Esophagus squamous epithelium (tissue), 5 donors: Measurements from ENCODE around the gene TLK1. TPM values are rescaled to one million over a fixed set of nuclear protein-coding genes. Genes with fewer than 3 reads are reported as not detected.

Experiments
- DNase-seq: peaks from one replicate; lab custom pipeline; 2025; lab: John Stamatoyannopoulos, UW
- H3K27ac ChIP-seq, 4 donors: fragments of 200-600 bp; sonication (generic); one replicate each; pipeline ENCODE4 v1.5.1; 2016 to 2019; ENCODE audit warnings: mild to moderate bottlenecking in 1 of 4
- H3K27me3 ChIP-seq, 4 donors: fragments of 200-600 bp; sonication (generic); 1 replicate in 3 of 4; 2 replicates in 1 of 4; pipeline versions ENCODE4 v1.5.1 to v1.6.0; 2017 to 2021; ENCODE audit warnings: antibody characterized with exemption in 1 of 4
- H3K36me3 ChIP-seq, 3 donors: fragments of 200-600 bp; sonication (generic); one replicate each; pipeline ENCODE4 v1.5.1; 2016 to 2019
- H3K4me1 ChIP-seq, 3 donors: fragments of 200-600 bp; sonication (generic); one replicate each; pipeline ENCODE4 v1.5.1; 2017 to 2019
- H3K4me3 ChIP-seq, 4 donors: fragments of 200-600 bp; sonication (generic); 1 replicate in 3 of 4; 2 replicates in 1 of 4; pipeline ENCODE4 v1.5.1; 2016 to 2019; ENCODE audit warnings: mild to moderate bottlenecking in 2 of 4, moderate library complexity in 1 of 4
- H3K9me3 ChIP-seq, 3 donors: fragments of 200-600 bp; sonication (generic); one replicate each; pipeline ENCODE4 v1.5.1; 2016 to 2019
- CTCF ChIP-seq, 6 experiments: fragments of 450-650 bp in 4 of 6; fragments of 200-600 bp in 2 of 6; sonication (generic) in 2 of 6; IDR thresholded peaks; one replicate each; pipeline ENCODE4 v1.5.1; 2016 to 2019; ENCODE audit warnings: antibody characterized with exemption in 6 of 6, mild to moderate bottlenecking in 4 of 6, moderate library complexity in 4 of 6
- POLR2A ChIP-seq, 4 donors: fragments of 450-650 bp; IDR thresholded peaks; one replicate each; pipeline ENCODE4 v1.6.1; 2017; ENCODE audit warnings: antibody characterized with exemption in 4 of 4, mild to moderate bottlenecking in 4 of 4, moderate library complexity in 3 of 4
- WGBS, 2 donors: methylation state at CpG; one replicate each; pipeline ENCODE4 v1.1.5; 2018; 5-methylcytosine and 5-hydroxymethylcytosine counted together
- intact Hi-C: fragments of 100-400 bp; cut with DNase I; formaldehyde crosslinking; loops from one replicate; pipeline ENCODE4 v1.15.0; 2022
- total RNA-seq, 4 donors: library from RNA; depleted of rRNA; stranded (reverse); fragments of >200 nt; gene quantifications; one replicate each; pipeline ENCODE4 v1.1.0, GENCODE V29; 2016
- donor health status: DM: yes; HTN: yes; CAD: no.

TLK1 gene
- total RNA-seq, 4 donors from 2014 or later, result 11.1 to 24.5 (median 20.0) TPM

- no peak overlapping the region for H3K4me3 ChIP-seq
- peaks cover 0 to 6% (median 0%) of the 10 kb centered on the region in 3 donors for H3K4me1 ChIP-seq
- H3K36me3 ChIP-seq, result peaks cover 0 to 13% (median 0%) of the 10 kb centered on the region in 3 donors
- TF ChIP-seq POLR2A (IDR thresholded peaks at IDR 0.05) (no peak), CTCF (IDR thresholded peaks at IDR 0.05) (no peak)
- no peaks in the 10 kb centered on the region for H3K9me3 ChIP-seq
- intact Hi-C loops, result no loop called here
- no peak for DNase-seq
- WGBS, 2 donors, result 83 to 93% methylated on average over 5 to 6 of the region's 6 CpGs
- no peak overlapping the region for H3K27ac ChIP-seq
- no peaks in the 10 kb centered on the region for H3K27me3 ChIP-seq
Measured at GRCh38 chr2:170943596-170943995, 217.1 kb downstream of the TLK1 start.

- no peaks in the 10 kb centered on the region for H3K9me3 ChIP-seq
- 69 to 71% methylated on average over 1 of the region's 1 CpG for WGBS, 2 donors
- no peak overlapping the region for H3K27ac ChIP-seq
- TF ChIP-seq POLR2A (IDR thresholded peaks at IDR 0.05), result no peak
- peaks cover 0 to 7% (median 0%) of the 10 kb centered on the region in 3 donors for H3K4me1 ChIP-seq
- H3K27me3 ChIP-seq, result no peaks in the 10 kb centered on the region
- no peak for DNase-seq
- peaks cover 0 to 12% (median 0%) of the 10 kb centered on the region in 3 donors for H3K36me3 ChIP-seq
- intact Hi-C loops, result no loop called here
- H3K4me3 ChIP-seq, result no peak overlapping the region
Measured at GRCh38 chr2:170943041-170943440, 217.7 kb downstream of the TLK1 start.

- Histone ChIP-seq H3K36me3 (peaks cover 0 to 11% (median 0%) of the 10 kb centered on the region in 3 donors), H3K9me3 (no peaks in the 10 kb centered on the region), H3K4me1 (peaks cover 0 to 12% (median 0%) of the 10 kb centered on the region in 3 donors), H3K27me3 (no peaks in the 10 kb centered on the region), H3K27ac (no peak overlapping the region), H3K4me3 (no peak overlapping the region)
- TF ChIP-seq POLR2A (IDR thresholded peaks at IDR 0.05) (no peak), CTCF (IDR thresholded peaks at IDR 0.05) (no peak)
- DNase-seq, result no peak
- WGBS, 2 donors, result 96 to 99% methylated on average over 4 of the region's 4 CpGs
- intact Hi-C loops, result no loop called here
Measured at GRCh38 chr2:170942615-170943014, 218.1 kb downstream of the TLK1 start.

Other genes starting within 250 kb of the TLK1 start
- gene GORASP2, start 231.6 kb downstream of the TLK1 start, total RNA-seq, result 10 to 100 TPM; 45.8 to 66.1 (median 56.5) TPM